HepG2 (cell line): ENCODE measurements around the gene EPHA2. TPM values are rescaled to one million over a fixed set of nuclear protein-coding genes. Genes with fewer than 3 reads are reported as not detected.

ENCODE experiments used
- GTF3A ChIP-seq: sonication (generic); formaldehyde crosslinking; conservative IDR thresholded peaks from 2 replicates; pipeline ENCODE4 v1.4.0; 2020; ENCODE audit warnings: mild to moderate bottlenecking, missing genetic modification reagents
- HNF4A ChIP-seq: sonication (generic); formaldehyde crosslinking; IDR thresholded peaks from 2 replicates; pipeline ENCODE4 v1.4.0; 2020; ENCODE audit warnings: missing genetic modification reagents
- IKZF1 ChIP-seq: fragments of 450-650 bp; IDR thresholded peaks from 2 replicates; pipeline ENCODE4 v1.7.1; 2016
- PATZ1 ChIP-seq: sonication (generic); formaldehyde crosslinking; IDR thresholded peaks from 2 replicates; pipeline ENCODE4 v1.4.0; 2020; ENCODE audit warnings: missing genetic modification reagents
- REST ChIP-seq, 2 experiments: IDR thresholded peaks; 2 replicates each; pipeline ENCODE4 v1.6.1; 2011 to 2012; ENCODE audit warnings: low read length in 2 of 2, borderline replicate concordance in 1 of 2, low read depth in 1 of 2, mild to moderate bottlenecking in 1 of 2, moderate library complexity in 1 of 2
- TBX3 ChIP-seq: fragments of 450-650 bp; IDR thresholded peaks from 2 replicates; pipeline ENCODE4 v1.6.1; 2017; ENCODE audit warnings: antibody characterized with exemption, mild to moderate bottlenecking, inconsistent platforms, borderline replicate concordance
- ZBTB14 ChIP-seq: sonication (generic); formaldehyde crosslinking; IDR thresholded peaks from 2 replicates; pipeline ENCODE4 v1.4.0; 2020; ENCODE audit warnings: missing genetic modification reagents
- ZNF318 ChIP-seq: sonication (generic); formaldehyde crosslinking; IDR thresholded peaks from 2 replicates; pipeline ENCODE4 v1.4.0; 2020; ENCODE audit warnings: mild to moderate bottlenecking, missing genetic modification reagents
- ZNF598 ChIP-seq: sonication (generic); formaldehyde crosslinking; IDR thresholded peaks from 2 replicates; pipeline ENCODE4 v1.5.1; 2020; ENCODE audit warnings: mild to moderate bottlenecking, missing genetic modification reagents, borderline replicate concordance
- ZNF652 ChIP-seq: IDR thresholded peaks from 2 replicates; pipeline ENCODE4 v1.6.1; 2016; ENCODE audit warnings: low read depth, borderline replicate concordance
- polyA plus RNA-seq, 8 experiments: library from polyadenylated mRNA; depleted of rRNA in 3 of 8; stranded (reverse) in 7 of 8; unstranded in 1 of 8; fragments of >200 nt; fragmentation: Illumina TruSeq in 4 of 8; extraction: Trizol in 4 of 8; gene quantifications; 2 replicates each; pipeline versions ENCODE4 v1.2.1 to v1.2.3, GENCODE V29; 2011 to 2016; ENCODE audit warnings: low read depth in 4 of 8, missing spikeins in 1 of 8, mixed read lengths in 1 of 8; ENCODE audit not compliant: insufficient read depth in 1 of 8
- total RNA-seq, 5 experiments: library from RNA; depleted of rRNA; stranded (reverse); fragments of >200 nt; fragmentation: Illumina TruSeq; extraction: Trizol; gene quantifications; 2 replicates each; pipeline ENCODE4 v1.2.3, GENCODE V29; 2016; ENCODE audit warnings: low read depth in 1 of 5

The EPHA2 gene
- total and polyA plus RNA-seq, 2 of the 13 experiments (the other 11 are each of a cell fraction or from before 2014, with no cell fraction given), result 33.6 to 53.6 TPM

- no peak for TF ChIP-seq ZNF318 (CRISPR knock-in tag)
- TF ChIP-seq TBX3, result no peak
- TF ChIP-seq ZBTB14 (CRISPR knock-in tag), result no peak
- no peak for TF ChIP-seq REST (IDR thresholded peaks at IDR 0.05; ENCODE audit: borderline replicate concordance in 1 of 2, low read depth in 1 of 2, low read length in 2 of 2)
- TF ChIP-seq HNF4A, result peak; percentile 63
- TF ChIP-seq IKZF1, result no peak
- TF ChIP-seq GTF3A (CRISPR knock-in tag), result no peak
- TF ChIP-seq ZNF598 (CRISPR knock-in tag), result no peak
- TF ChIP-seq PATZ1 (CRISPR knock-in tag), result 0 out of 2 replicates have a peak, but pooled peaks have one; percentile 27
- no peak for TF ChIP-seq ZNF652 (CRISPR knock-in tag)
Measured at GRCh38 chr1:16077406-16078245, 78.2 kb downstream of the EPHA2 start (continued).
